GM12891 (cell line): Measurements from ENCODE around the gene GPR37L1.

ENCODE experiments used
- POLR2A ChIP-seq: IDR thresholded peaks from 2 replicates; pipeline ENCODE4 v1.6.1; 2011; ENCODE audit warnings: low read depth, low read length, control low read depth
- POLR2AphosphoS5 ChIP-seq: IDR thresholded peaks from 2 replicates; pipeline ENCODE4 v1.6.1; 2011; ENCODE audit warnings: low read depth, low read length, control low read depth
- POU2F2 ChIP-seq: IDR thresholded peaks from 2 replicates; pipeline ENCODE4 v1.6.1; 2011; ENCODE audit warnings: low read depth, mild to moderate bottlenecking, control low read depth, low read length, moderate library complexity

DNA sequence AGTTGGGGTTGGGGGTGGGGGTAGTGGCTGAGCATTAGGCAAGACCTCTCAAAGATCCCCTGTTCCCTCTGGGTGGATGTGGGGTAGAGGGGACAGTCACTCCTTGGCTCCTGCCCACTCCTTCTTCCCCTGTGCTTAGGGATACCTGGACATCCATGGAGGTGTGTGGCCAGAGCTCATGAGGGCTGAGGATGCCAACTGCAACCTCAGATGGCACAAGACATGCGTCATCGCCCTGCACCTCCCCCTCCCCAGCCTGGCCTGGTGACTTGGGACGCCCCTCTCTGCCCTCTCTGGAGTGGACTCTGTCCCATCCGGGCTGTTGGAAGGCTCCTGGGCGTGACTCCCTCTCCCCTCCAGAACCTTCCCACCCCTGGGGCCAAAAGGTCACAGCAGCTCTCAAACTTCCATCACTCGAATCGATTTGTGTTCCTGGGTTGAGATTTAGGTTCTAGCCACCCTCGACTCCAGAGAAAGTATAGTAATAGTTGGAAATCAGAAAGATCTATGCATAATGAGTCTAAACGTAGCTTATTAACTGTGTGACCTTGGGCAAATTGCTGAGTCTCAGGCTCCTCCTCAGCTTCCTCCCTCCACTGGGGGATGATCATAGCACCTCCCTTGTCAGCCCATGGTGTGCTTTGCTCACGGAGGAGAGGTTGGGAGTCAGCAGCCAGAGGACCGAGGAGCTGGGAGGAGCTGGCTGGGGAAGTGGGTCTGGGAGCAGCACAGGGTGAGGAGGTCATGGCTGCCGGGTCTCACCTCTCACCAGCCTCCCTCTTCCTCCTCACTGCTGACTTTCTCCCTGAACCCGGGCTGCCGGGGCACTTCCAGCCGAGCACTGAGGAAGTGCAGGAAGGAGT, 39.9 kb downstream of the GPR37L1 start:
- TF ChIP-seq POLR2A: 0 out of 2 replicates have a peak, but pooled peaks have one; percentile 30
- TF ChIP-seq POU2F2: no peak
- 0 out of 2 replicates have a peak, but pooled peaks have one; percentile 26 for TF ChIP-seq POLR2AphosphoS5
